NCI-H2227 (cell line): ENCODE data around the gene PEAK3.

Experiments
- DNase-seq: peaks from one replicate; lab custom pipeline; 2025; ENCODE audit not compliant: unreplicated experiment; lab: John Stamatoyannopoulos, UW

Gene PEAK3, protein sequence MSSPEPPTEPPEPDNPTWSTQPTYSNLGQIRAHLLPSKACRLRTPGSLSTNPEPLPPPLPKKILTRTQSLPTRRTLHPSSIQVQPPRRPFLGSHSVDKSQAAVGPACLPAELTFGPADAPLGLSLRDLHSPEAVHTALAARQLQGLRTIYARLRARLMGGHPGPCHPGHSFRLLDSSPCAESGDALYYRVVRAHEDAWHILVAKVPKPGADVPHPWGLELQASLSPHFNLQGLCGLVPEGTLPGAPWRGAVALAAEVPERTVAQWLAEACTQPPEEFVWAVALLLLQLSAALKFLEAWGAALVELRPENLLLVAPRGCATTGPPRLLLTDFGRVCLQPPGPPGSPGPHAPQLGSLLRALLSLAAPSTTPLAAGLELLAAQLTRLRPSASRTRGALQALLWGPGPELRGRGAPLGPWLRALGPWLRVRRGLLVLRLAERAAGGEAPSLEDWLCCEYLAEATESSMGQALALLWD

DNA sequence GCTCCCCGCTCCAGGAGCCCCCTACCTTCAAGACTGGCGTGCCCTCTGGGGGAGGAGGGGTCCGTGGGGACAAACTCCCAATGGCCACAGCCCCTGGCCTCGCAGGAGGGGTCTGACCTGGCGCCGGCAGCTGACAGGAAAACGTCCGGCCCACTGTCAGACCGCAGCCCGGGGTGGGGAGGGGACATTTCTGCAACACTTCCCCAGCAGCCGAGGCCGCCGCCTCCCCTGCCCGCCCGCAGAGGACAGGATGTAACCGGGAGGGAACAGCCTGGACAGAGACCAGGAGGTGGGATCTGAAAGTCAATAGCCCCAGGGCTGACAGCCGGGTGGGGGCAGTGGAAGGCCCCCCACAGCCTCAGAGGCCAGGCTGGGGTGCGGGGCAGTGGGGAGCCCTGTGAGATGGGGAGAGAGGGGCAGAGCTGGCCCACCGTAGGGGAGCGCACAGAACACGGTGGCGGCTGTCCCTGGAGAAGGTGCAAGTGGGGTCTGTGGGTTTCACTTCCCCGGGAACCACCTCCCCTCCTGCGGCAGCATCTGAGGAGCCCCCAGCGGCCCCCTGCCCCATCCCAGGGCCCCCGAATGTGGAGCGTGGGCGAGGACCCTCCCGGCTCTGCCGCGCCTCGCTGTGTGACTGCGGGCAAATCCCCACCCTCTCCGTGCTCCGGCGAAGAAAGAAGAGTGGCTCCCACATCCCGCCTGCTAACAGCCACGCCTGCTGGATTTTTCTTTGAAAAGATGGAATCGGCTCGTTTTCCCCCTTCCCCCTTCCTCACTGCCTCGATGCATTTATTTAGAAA is at the start of gene PEAK3:
Gene PEAK3, minus strand, starts transcription at position 114 of the 800 bp plus-strand sequence. CDS start 1,244 bp downstream, outside the sequence.
- DNase-seq: no peak

DNA sequence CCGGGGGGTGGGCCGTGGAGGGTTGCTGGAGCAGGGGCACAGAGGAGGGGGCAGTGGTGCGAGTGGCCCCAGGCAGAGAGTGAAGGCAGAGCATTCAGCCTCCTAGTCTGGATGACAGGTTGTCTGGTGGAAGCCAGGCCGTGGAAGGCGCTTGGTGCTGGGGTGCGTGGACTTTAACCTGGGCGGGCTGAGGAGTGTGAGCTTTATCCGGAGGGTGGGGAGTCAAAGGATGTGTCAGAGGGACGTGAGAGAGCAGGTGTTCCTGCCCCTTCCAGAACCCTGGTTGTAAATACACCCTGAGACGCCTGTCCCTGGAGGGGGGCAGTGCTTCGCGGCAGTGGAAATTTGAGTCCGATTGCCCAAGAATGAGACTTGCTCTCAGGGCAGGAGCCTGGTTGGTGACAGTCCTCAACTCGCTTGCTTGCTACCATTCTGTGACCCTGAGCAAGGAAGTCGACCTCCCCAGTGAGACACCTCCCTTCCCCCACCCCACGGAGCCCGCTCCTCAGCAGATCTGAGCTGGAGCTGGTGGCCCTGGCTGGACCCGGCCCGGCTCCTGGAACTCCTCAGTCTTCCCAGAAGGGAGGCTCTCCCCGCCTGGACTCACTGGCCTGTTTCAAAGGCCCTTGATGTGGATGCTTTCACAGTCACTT is 48.8 kb upstream of the PEAK3 start:
- DNase-seq: no peak

DNA sequence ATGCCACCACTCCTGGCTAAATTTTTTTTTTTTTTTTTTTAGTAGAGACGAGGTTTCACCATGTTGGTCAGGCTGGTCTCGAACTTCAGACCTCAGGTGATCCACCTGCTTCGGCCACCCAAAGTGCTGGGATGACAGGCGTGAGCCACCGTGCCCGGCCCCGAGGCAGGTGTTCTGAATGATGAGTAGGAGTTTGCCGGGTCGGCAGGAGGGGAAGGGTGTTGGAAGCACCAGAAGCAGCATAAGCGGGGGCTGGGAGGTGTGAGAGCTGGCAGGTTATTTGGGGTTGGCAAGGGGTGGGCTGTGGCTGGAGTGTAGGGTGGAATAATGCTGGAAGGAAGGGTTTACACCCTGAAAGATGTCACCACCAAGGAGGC is 48.3 kb upstream of the PEAK3 start:
- no peak for DNase-seq

DNA sequence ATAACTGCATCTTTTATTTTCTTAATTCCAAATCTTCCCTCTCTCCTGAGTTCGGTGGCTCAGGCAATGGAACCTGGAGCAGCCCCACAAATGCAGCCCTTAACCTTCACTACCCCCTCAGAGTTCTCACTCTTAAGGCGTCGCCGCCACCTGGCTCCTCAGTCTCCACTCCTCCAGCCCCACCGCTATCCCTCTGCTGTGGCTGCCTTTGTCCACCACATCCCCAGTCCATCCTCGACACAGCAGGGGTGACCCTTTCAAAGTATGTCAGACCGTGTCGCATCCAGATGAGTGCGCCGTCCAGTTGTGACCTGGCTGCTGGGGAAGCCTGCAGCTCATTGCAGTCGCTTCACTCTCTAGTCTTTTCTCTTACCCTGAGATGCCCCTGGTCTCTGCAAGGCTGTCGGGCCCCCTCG is 47.5 kb upstream of the PEAK3 start:
- DNase-seq: no peak

DNA sequence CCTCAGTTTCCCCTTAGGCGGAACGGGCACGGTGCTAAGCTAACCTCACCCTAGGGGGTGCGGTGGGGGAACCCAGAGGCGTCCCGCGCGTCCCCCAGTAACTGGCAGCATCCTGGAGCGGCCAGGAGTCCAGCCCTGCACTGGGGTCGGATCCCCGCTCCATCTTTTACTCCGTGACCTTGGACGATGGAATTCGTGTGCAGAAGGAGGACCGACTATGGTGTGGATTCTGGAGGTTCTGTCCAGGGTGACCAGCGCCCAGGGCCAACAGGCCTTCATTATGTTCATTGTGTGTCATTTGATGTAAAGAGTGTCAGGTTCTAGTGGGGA is 47.1 kb upstream of the PEAK3 start:
- DNase-seq: no peak

DNA sequence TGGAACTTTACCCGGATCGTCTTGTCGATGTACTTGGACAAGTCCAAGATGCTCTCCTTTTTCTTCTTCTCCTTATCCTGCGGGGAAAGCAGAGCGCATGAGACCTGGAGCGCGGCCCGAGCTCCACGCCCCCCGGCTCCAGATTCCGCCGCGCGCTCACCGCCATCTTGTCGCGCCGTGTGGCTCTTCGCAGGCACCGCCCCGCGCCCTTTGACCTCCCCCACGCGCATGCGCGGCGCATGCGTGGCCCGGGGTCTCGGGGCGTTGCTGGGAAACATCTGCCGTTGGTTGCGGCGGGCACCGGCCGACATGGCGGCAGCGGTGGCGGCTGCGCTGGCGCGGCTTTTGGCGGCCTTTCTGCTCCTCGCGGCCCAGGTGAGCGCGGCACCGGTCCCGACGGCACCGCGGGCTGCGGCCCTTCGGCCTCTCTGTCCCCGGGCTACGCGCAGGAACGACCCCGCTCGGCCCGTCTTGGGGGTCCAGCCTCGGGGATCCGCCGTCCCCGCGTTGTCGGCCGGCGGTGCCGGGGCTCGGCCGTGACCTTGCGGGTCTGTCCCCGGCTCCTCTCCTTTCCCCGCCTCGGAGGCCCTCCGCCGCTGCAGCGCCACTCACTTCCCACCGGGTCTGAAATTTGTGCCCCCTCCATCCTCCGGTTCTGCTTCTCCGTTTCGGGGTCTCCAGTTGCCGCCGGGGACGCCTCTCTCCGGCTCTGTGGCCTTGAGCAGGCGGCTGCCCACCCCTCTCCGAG is 46.6 kb upstream of the PEAK3 start, which contains the start of the genes LSM7 and SPPL2B:
Gene LSM7, minus strand, starts transcription at position 186 of the 748 bp plus-strand sequence. Its CDS starts 20 bp downstream, at position 166.
Gene SPPL2B, plus strand, starts transcription at position 284 of the 748 bp plus-strand sequence. Its CDS starts 26 bp downstream, at position 310.
- peak; percentile 94 for DNase-seq

DNA sequence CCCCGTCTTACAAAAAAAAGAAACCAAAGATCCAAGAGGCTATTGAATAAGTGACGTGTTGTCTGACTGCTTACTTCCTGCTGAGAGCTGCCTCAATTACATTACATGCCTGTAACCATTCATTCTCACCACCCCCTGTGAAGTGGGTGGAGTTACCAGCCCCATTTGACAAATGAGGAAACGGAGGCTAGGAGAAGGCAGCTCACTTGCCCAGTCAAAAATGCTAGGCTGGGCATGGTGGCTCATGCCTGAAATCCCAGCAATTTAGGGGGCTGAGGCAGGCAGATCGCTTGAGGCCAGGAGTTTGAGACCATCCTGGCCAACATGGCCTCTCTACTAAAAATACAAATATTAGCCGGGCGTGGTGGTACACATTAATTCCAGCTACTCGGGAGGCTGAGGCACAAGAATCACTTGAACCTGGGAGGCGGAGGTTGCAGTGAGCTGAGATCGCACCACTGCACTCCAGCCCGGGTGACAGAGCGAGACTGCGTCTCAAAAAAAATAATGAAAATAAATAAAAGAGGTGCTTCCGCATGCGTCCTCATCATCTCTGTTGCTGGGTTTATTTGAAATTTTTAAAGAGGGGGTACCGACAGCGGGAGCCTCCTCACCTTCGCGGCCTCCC is 45.9 kb upstream of the PEAK3 start:
- DNase-seq: peak; percentile 26

DNA sequence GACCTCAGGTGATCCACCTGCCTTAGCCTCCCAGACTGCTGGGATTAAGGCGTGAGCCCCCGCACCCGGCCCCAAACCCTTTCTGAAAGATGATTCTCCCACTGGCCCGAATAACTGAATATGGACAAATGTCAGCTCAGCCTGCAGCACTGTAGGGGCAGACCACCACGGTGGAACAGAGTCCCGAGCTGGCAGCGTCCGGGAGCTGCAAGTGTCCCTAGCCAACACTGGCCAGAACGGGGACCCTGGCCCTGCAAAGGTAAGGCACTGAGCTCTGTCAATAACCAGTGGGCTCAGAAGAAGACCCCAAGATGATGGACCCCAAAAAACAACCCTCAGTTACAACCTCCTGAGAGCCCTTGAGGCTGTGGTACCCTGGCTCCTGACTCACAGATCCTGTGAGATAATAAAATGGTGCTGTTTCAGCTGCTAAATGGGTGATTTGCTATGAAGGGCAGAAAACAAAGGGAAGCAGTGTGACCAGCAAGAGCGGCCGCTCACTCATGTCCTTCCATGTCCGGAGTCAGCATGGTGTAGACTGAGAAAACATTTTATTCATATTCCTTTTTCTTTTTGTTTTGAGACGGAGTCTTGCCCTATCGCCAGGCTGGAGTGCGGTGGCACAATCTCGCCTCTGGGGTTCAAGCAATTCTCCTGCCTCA is 44.9 kb upstream of the PEAK3 start:
- DNase-seq: no peak

DNA sequence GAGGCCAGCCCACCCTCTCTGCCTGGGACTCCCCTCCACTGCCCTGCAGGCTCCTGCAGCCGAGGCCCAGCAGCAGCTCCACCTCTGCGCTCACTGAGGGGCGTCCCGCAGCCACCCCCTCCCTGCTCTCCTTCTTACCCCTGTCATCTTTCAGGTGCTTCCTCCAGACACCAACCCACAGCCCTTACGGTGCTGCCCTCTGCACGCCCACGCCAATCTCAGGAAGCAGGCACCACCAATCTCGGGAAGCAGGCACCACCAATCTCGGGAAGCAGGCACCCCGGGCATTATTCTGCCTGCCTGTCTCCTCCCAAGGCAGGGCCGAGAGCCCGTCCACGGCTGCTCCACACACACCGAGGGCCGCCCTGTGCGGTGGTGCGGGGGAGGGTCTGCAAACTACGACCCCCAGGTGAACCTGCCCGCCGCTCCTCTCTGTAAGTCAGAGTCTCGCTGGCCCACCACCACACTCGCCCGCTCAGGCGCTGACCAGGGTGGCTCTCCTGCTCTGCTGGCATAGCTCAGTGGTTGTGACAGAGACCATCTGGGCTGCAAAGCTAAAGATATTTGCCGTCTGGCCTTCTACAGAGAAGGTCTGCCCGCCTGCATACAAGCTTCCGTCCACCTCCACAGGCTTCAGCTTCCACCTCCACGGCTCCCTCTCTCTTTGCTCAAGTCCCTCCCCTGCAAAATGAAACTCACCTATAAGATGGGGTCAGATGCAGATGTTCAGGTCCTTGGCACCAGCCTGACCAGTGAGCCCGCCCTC is 43.5 kb upstream of the PEAK3 start:
- DNase-seq: no peak

DNA sequence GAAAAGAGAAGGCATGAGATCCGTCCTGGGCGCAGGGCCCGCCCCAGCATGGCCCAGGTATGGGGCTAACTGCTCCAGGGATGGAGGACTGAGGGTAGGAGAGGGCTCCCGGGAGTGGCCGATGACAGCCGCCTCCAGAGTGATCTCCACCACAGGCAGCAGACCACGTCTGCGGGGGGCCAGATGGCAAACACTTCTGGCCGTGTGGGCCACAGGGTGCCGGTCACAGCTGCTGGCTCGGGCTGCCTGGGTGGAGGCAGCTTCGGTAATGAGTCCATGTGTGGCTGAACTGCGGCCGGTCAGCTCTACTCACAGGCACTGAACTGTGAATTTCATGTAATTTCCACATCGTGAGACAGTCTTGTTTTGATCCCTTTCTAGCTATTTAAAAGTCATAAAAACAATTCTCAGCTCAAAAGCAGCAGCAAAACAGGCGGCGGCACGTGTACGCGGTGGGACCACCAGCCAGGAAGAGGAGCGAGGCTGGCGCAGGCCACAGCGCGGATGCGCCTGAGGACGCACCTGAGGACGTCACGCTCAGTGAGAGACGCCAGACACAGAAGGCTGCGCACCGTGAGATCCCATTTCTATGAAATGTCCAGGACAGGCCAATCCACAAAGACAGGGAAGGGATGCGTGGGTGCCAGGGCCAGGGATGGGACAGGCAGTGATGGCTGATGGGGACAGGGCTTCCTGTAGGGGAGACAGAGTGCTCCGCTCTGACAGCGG is 42.4 kb upstream of the PEAK3 start:
- DNase-seq: no peak

DNA sequence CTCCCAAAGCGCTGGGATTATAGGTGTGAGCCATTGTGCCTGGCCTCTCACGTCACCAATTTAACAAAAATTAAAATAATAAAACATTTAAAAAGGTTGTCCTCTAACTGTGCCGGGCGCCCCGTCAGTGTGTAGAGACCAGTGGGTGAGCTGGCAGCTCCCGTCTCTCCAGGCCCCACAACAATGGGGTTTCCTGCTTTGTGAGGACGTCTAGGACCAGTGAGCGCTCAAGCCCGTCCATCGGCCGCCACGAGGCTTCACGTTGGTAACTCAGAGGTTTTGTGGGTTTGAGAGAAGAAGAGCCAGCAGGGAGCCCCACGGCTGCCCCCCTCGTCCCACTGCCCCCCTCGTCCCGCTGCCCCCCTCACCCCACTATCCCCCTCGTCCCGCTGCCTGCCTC is 41.7 kb upstream of the PEAK3 start:
- DNase-seq: no peak

DNA sequence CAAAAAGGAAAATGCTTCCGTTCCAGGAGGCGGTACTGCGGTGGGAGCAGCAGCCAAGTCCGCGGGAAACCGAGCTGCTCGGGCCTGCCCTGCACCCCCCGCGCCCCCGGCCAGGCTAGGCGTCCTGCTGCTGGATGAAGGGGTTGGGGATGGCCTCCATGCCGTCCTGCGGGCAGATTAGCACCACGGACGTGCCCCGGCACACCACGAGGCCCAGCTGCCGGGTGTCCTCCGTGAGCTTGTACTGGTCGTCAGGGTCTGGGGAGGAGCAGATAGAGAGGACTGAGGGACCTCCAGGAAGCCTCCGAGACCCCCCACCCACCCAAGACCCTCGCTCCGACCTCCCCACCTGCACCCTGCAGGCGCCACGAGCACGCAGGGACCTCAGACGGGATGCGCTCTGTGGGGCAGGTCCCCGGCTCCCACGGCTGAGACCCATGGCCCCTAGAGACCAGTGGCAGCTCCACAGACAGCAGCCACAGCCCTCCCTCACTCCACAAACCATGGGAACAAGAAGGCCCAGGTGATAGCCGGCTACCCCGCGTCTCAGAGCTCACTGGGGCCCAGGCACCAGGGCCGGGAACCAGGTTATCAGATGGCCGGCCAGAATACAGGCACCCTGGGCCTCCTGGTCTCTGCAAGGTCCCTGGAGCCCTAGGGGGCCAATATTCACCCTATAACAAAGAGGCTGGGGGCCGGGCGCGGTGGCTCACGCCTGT is 39.7 kb upstream of the PEAK3 start:
- DNase-seq: no peak

DNA sequence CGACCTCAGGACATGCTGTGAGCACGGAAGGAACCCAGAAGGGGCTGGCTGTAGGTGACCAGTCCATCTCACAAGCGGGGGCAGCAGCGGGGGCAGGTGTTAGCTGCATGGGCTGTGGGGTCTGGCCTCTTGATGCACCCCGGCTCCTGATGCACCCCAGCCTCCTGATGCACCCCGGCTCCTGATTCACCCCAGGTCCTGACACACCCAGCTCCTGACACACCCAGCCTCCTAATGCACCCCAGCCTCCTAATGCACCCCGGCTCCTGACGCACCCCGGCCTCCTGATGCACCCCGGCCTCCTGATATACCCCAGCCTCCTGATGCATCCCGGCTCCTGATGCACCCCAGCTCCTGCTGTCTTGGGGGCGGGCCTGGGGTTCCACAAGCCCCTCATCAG is 39.0 kb upstream of the PEAK3 start:
- DNase-seq: no peak

DNA sequence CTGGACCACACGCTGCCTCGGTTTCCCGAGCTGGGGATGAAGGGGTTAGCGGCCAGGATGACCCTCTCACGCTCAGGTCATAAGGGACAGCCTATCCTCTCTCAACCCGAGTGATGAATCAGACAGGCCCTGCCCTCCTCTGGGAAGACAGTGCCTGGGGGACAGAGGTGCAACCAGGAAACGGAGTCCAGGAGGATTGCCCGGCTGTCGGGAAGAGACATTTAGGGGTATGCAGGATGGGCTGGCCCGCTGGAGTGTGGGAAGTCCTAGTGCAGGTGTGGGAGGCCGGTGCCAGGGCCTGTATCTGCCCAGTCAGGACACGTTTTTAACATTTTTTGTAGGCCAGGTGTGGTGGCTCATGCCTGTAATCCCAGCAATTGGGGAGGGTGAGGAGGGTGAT is 38.1 kb upstream of the PEAK3 start:
- DNase-seq: no peak

DNA sequence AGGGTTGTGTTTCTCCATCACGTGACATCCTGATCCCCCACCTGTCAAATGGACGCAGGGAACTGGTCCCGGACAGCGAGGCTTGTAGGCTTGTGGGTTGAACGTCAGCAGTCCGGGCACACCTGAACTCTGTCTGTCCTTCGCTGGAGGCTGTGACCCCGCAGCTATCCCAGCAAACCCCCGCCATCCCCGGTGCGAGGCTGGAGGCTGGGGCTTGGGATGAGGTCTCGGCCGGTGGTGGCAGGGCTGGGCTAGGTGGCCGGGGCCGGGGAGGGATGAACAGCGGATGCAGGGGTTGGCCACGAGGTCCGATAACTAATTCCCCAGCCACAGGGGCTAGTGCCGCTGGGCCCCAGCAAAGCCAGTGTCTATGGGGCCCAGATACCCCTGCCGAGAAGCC is 37.6 kb upstream of the PEAK3 start:
- no peak for DNase-seq

DNA sequence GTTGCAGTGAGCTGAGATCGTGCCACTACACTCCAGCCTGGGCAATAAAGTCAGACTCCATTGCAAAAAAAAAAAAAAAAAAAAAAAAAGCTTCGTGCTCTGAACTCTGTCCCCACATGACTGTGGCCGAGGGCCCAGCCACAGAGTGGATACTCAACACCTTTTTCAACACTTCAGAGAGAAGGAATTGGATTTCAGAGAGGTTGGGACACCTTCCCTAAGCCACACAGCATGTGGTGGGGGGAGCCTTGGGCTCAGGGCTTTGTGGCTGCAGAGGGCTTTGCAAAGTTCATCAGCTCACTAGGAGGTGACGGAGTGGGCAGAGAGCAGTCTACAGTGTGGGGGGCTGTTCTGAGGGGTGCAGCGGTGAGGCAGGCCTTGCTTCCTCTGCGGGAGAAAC is 36.9 kb upstream of the PEAK3 start:
- DNase-seq: no peak

DNA sequence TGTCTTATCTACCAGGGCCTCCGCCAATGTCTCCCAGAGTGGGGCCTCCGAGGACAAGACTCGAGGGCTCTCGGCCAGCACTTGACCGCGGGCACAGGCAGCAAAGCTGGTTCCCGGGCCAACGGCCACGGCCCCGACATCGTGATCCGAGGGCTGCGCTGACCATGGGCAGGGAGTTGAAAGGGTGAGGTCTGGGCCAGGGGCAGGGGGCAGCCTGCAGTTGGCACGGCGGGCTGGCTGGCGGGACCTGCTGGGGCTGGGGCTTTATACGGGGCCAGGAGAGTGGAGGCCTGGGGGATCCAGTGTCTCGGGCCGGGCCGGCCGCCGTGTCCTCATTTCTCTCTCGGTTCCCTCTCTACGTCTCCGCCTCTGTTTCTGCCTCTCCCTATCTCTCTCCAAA is 35.8 kb upstream of the PEAK3 start:
- DNase-seq: no peak

DNA sequence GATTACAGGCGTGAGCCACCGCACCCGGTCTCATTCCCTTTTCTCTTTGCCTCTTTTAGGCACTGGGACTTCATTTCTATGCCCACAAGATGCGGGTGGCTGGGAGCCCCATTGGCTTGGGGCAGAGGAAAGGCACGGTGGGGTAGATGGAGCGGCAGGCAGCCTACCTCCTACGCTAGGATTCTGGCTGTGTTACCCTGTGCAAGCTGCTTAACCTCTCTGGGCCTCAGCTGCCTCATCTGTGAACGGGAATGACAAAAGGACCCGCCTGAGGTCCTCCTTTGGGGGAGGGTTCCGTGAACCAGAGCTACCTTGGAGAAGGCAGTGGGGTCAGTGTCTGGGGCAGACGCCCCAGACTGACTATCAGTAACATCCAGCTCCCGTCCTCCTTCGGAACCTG is 35.3 kb upstream of the PEAK3 start:
- DNase-seq: no peak
